ENCODE measurements around the gene MMS19. TPM values are rescaled to one million over a fixed set of nuclear protein-coding genes. Genes with fewer than 3 reads are reported as not detected.
"Not testable (repeated sequence)": the region's sequence is repeated elsewhere in the genome, so short reads cannot be mapped to it uniquely, and the experiment has no call there.

MMS19 gene
- total RNA-seq, 4 donors from 2014 or later: 64.7 to 85.7 (median 75.2) TPM

- no peak overlapping the region for H3K4me3 ChIP-seq (replicated peaks in 1 of 3)
- H3K27ac ChIP-seq: no peak overlapping the region
- H3K27me3 ChIP-seq: no peaks in the 10 kb centered on the region
- no peak for DNase-seq
- H3K4me1 ChIP-seq: no peaks in the 10 kb centered on the region
- TF ChIP-seq, protein P1, sequence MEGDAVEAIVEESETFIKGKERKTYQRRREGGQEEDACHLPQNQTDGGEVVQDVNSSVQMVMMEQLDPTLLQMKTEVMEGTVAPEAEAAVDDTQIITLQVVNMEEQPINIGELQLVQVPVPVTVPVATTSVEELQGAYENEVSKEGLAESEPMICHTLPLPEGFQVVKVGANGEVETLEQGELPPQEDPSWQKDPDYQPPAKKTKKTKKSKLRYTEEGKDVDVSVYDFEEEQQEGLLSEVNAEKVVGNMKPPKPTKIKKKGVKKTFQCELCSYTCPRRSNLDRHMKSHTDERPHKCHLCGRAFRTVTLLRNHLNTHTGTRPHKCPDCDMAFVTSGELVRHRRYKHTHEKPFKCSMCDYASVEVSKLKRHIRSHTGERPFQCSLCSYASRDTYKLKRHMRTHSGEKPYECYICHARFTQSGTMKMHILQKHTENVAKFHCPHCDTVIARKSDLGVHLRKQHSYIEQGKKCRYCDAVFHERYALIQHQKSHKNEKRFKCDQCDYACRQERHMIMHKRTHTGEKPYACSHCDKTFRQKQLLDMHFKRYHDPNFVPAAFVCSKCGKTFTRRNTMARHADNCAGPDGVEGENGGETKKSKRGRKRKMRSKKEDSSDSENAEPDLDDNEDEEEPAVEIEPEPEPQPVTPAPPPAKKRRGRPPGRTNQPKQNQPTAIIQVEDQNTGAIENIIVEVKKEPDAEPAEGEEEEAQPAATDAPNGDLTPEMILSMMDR (IDR thresholded peaks at IDR 0.05): no peak
- TF ChIP-seq POLR2A (IDR thresholded peaks at IDR 0.05): no peak
- H3K9me3 ChIP-seq: no peaks in the 10 kb centered on the region
- WGBS, 2 donors: 60 to 70% methylated on average over 2 of the region's 2 CpGs
- intact Hi-C loops (cut with DNase I): no loop called here
- peaks cover 43 to 44% of the 10 kb centered on the region in 2 donors for H3K36me3 ChIP-seq
Measured at GRCh38 chr10:97475936-97476594, 22.2 kb downstream of the MMS19 start.

GRCh38 chr10:97474918-97475317, 23.3 kb downstream of the MMS19 start:
- no peak for TF ChIP-seq POLR2A (IDR thresholded peaks at IDR 0.05)
- TF ChIP-seq, protein P1 (IDR thresholded peaks at IDR 0.05): no peak
- DNase-seq: no peak
- Histone ChIP-seq H3K9me3 (no peaks in the 10 kb centered on the region), H3K27me3 (no peaks in the 10 kb centered on the region), H3K4me1 (no peaks in the 10 kb centered on the region), H3K4me3 (replicated peaks in 1 of 3) (no peak overlapping the region), H3K36me3 (peaks cover 40 to 42% of the 10 kb centered on the region in 2 donors), H3K27ac (no peak overlapping the region)
- 97% methylated on average over 4 of the region's 4 CpGs for WGBS, 2 donors
- intact Hi-C loops (cut with DNase I): no loop called here

DNA sequence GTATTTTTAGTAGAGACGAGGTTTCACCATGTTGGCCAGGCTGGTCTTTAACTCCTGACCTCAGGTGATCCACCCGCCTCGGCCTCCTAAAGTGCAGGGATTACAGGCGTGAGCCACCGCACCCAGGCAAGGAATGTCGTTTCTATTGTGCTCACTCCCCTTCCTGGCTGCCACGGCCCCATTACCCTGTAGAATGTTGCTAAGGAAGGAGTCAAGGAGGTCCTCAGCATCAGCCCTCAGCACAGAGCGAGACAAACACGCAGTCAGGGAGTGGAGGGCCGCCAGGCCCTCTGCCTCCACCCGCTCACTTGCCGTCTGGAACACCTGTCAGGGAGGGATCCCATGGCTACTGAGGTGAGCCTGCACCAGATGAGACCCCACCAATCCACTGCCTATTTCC, 29.4 kb downstream of the MMS19 start:
- not testable (repeated sequence) for H3K4me3 ChIP-seq (replicated peaks in 1 of 3); H3K27me3 ChIP-seq; H3K27ac ChIP-seq; H3K9me3 ChIP-seq; DNase-seq; H3K4me1 ChIP-seq
- H3K36me3 ChIP-seq: peaks cover 58 to 64% of the 10 kb centered on the region in 2 donors
- intact Hi-C loops (cut with DNase I): loop anchor here (5.0 kb wide), 1 partner anchor 84 kb away; no protein-coding TSS in a partner anchor
- WGBS, 2 donors: 90 to 95% methylated on average over 11 of the region's 12 CpGs

DNA sequence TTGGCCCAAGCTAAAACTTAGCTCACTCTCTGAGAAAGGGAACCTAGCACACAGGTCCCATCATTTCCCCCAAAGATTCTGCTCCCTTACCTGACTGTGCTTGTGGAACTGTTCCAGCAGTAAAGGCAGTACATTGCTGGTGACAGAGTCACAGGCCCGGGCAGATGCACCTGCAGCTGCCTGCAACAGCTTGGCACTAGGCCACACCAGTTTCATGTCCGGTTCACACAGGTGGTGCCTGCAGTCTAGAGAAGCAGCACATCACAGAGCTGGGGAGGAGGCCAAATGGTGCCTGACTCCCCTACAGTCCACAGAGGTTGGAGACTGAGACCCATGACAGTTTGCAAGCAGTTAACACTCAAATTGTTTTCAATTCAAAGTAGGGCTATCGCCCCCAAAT, 30.1 kb downstream of the MMS19 start:
- 82 to 86% methylated on average over 3 of the region's 3 CpGs for WGBS, 2 donors
- DNase-seq: no peak
- TF ChIP-seq, protein P1 (IDR thresholded peaks at IDR 0.05): no peak
- no peak for TF ChIP-seq POLR2A (IDR thresholded peaks at IDR 0.05)
- intact Hi-C loops (cut with DNase I): loop anchor here (5.0 kb wide), 1 partner anchor 84 kb away; no protein-coding TSS in a partner anchor
- Histone ChIP-seq H3K4me3 (replicated peaks in 1 of 3) (no peak overlapping the region), H3K9me3 (no peaks in the 10 kb centered on the region), H3K27me3 (no peaks in the 10 kb centered on the region), H3K4me1 (no peaks in the 10 kb centered on the region), H3K36me3 (peaks cover 60 to 62% of the 10 kb centered on the region in 2 donors), H3K27ac (no peak overlapping the region)

GRCh38 chr10:97466755-97467154, 31.5 kb downstream of the MMS19 start:
- WGBS, 2 donors: 91 to 97% methylated on average over 4 of the region's 4 CpGs
- H3K4me3 ChIP-seq (replicated peaks in 1 of 3): no peak overlapping the region
- peaks cover 72 to 74% of the 10 kb centered on the region in 2 donors for H3K36me3 ChIP-seq
- no peaks in the 10 kb centered on the region for H3K9me3 ChIP-seq
- H3K27me3 ChIP-seq: no peaks in the 10 kb centered on the region
- TF ChIP-seq POLR2A (IDR thresholded peaks at IDR 0.05): no peak
- TF ChIP-seq, protein P1 (IDR thresholded peaks at IDR 0.05): no peak
- no peaks in the 10 kb centered on the region for H3K4me1 ChIP-seq
- DNase-seq: no peak
- peak overlapping the region in 1 of 3 donors; percentile 38 for H3K27ac ChIP-seq
- intact Hi-C loops (cut with DNase I): loop anchor here (5.0 kb wide), 1 partner anchor 86 kb away; no protein-coding TSS in a partner anchor

Data from thyroid gland (tissue), 4 donors.